ENCODE results near the gene ZMYM2. TPM values are rescaled to one million over a fixed set of nuclear protein-coding genes. Genes with fewer than 3 reads are reported as not detected.
A peak's percentile ranks its signal among the peaks of the same experiment; 100 is the strongest.

The ZMYM2 gene
- polyA plus RNA-seq, 1 experiment = 11.6 TPM

- Histone ChIP-seq H3K4me3 (ENCODE audit: low read depth, low read length) (no peak overlapping the region), H3K36me3 (ENCODE audit: control insufficient read depth, insufficient read depth, low read length) (peaks cover 2% of the 10 kb centered on the region; the same call in 1 of the 2 replicates), H3K27me3 (ENCODE audit: control insufficient read depth, insufficient read depth, low read length) (no peaks in the 10 kb centered on the region)
- ChIA-PET CTCF (interaction anchor here (1.4 kb wide), 1 partner anchor 85 kb away, joined by 3 read pairs; no protein-coding TSS in a partner anchor), POLR2A (no interaction called here)
- no peak for DNase-seq (ENCODE audit: low read depth)
- no peak for TF ChIP-seq CTCF (IDR thresholded peaks at IDR 0.05; ENCODE audit: insufficient read depth, low read depth, low read length)
These were observed 118.6 kb downstream of the ZMYM2 start for GRCh38 chr13:20077086-20077485.

- POLR2A ChIA-PET = no interaction called here
- no peak for DNase-seq (ENCODE audit: low read depth)
- peaks cover 3% of the 10 kb centered on the region; the same call in 1 of the 2 replicates for H3K36me3 ChIP-seq (ENCODE audit: control insufficient read depth, insufficient read depth, low read length)
- TF ChIP-seq CTCF (IDR thresholded peaks at IDR 0.05; ENCODE audit: insufficient read depth, low read depth, low read length) = no peak
- no peak overlapping the region for H3K4me3 ChIP-seq (ENCODE audit: low read depth, low read length)
- no peaks in the 10 kb centered on the region for H3K27me3 ChIP-seq (ENCODE audit: control insufficient read depth, insufficient read depth, low read length)
- CTCF ChIA-PET = no interaction called here
These were observed 122.0 kb downstream of the ZMYM2 start for GRCh38 chr13:20080377-20081164.

GRCh38 chr13:20090349-20090748 lies 131.8 kb downstream of the ZMYM2 start:
- H3K4me3 ChIP-seq (ENCODE audit: low read depth, low read length) = no peak overlapping the region
- DNase-seq (ENCODE audit: low read depth) = no peak
- CTCF ChIA-PET = interaction anchor here (1.1 to 1.8 kb wide), 3 partner anchors 37 to 66 kb away, joined by 3 to 5 read pairs (median 4); no protein-coding TSS in a partner anchor
- H3K36me3 ChIP-seq (ENCODE audit: control insufficient read depth, insufficient read depth, low read length) = no peaks in the 10 kb centered on the region; the same call in 1 of the 2 replicates
- POLR2A ChIA-PET = no interaction called here
- no peaks in the 10 kb centered on the region for H3K27me3 ChIP-seq (ENCODE audit: control insufficient read depth, insufficient read depth, low read length)
- 0 out of 2 replicates have a peak, but pooled peaks have one; percentile 4 for TF ChIP-seq CTCF (IDR thresholded peaks at IDR 0.05; ENCODE audit: insufficient read depth, low read depth, low read length)

- H3K36me3 ChIP-seq (ENCODE audit: control insufficient read depth, insufficient read depth, low read length) = no peaks in the 10 kb centered on the region; the same call in 1 of the 2 replicates
- H3K27me3 ChIP-seq (ENCODE audit: control insufficient read depth, insufficient read depth, low read length) = peaks cover 3% of the 10 kb centered on the region; the same call in 1 of the 2 replicates
- ChIA-PET CTCF (no interaction called here), POLR2A (no interaction called here)
- no peak overlapping the region for H3K4me3 ChIP-seq (ENCODE audit: low read depth, low read length)
- DNase-seq (ENCODE audit: low read depth) = no peak
- TF ChIP-seq CTCF (IDR thresholded peaks at IDR 0.05; ENCODE audit: insufficient read depth, low read depth, low read length) = no peak
These were observed 135.4 kb downstream of the ZMYM2 start for GRCh38 chr13:20093951-20094350.

- ChIA-PET CTCF (interaction anchor here (1.7 kb wide), 1 partner anchor 63 kb away, joined by 3 read pairs; no protein-coding TSS in a partner anchor), POLR2A (no interaction called here)
- DNase-seq (ENCODE audit: low read depth) = no peak
- Histone ChIP-seq H3K36me3 (ENCODE audit: control insufficient read depth, insufficient read depth, low read length) (no peaks in the 10 kb centered on the region), H3K4me3 (ENCODE audit: low read depth, low read length) (no peak overlapping the region), H3K27me3 (ENCODE audit: control insufficient read depth, insufficient read depth, low read length) (peaks cover 16% of the 10 kb centered on the region)
- no peak for TF ChIP-seq CTCF (IDR thresholded peaks at IDR 0.05; ENCODE audit: insufficient read depth, low read depth, low read length)
These were observed 140.8 kb downstream of the ZMYM2 start for GRCh38 chr13:20099319-20099718.
